GM18517 (cell line): ENCODE results near the gene RNASEL.
"Not testable (repeated sequence)": the region's sequence is repeated elsewhere in the genome, so short reads cannot be mapped to it uniquely, and the experiment has no call there.

Experiments used
- ATAC-seq: cut with Tn5 transposase; IDR thresholded peaks from one replicate; pipeline ENCODE4 v1.9.1; 2021; ENCODE audit warnings: mild to moderate bottlenecking, moderate library complexity; ENCODE audit not compliant: unreplicated experiment

RNASEL gene

DNA sequence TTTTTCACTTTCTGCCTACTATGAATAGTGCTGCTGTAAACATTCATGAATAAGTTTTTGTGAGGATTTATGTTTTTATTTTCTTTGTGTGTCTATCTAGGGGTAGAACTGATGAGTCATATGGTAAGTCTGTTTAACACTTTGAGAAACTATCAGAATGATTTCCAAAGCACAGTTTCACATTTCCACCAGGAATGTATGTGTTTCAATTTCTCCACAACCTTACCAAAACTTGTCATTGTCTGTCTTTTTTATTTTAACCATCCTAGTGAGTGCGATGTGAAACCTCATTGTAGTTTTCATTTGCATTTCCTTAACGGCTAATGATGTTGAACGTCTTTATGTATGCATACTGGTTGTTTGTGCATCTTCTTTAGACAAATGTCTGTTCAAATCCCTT, 23.5 kb downstream of the RNASEL start:
- ATAC-seq: no peak

DNA sequence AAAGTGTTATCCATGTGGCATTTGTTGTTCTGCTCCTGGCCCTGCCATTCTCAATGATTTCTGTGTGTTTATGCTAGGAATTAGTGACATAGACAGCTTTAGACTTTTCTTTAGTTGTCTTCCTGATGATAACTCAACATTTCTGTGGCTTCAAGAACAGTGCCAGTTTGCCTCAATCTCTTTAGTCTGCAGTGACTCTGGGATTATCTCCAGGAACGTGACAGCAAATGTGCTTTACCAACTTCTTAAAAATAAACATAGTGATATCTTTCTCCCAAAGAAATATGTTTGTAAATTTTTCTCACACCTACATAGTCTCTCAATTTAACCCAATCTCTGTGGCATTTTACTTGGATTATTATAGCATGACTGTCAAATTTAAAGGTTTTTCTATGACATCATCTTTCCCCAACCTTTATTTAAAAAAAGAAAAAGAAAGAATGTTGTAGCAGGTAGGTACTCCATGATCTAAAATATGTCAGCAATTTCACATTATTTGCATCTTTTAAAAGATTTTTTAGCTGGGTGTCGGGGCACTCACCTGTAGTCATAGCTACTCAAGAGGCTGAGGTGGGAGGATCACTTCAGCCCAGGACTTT, 24.6 kb downstream of the RNASEL start:
- no peak for ATAC-seq

DNA sequence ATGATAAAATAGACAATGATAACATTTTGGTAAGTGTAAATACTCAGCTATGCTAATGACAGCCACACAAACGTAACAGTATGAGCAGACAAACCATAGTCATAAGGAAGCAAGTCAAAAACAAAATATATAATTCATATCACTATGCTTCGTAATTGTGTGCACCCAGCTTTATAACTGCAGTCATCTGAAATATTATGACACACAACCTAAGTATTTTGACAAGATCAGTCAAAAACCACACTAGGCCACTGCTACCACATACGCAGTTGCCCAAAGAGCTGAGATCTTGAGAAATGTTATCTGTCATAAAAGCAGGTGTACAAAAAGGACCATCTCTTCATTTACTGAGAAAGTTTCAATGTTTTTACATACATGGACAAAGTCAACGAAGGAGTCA, 26.0 kb downstream of the RNASEL start:
- no peak for ATAC-seq

DNA sequence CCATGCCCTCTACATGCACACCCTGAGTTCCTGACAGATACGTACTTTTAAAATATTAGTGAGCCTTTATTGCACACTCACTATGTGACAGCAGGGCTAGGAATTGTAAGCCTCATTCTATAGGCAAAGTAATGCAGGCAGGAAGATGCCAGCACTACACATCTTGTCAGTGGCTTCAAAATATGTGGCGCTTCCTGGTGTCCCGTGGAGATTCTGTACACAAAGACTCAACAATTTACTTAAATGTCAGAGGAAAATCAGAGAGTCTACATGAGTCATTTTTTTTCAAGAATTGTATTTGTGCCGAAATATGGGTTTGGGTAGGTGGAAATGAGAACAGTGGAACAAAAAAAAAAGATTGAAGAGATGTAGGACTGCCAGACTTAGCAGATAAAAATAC, 27.6 kb downstream of the RNASEL start:
- ATAC-seq: no peak

DNA sequence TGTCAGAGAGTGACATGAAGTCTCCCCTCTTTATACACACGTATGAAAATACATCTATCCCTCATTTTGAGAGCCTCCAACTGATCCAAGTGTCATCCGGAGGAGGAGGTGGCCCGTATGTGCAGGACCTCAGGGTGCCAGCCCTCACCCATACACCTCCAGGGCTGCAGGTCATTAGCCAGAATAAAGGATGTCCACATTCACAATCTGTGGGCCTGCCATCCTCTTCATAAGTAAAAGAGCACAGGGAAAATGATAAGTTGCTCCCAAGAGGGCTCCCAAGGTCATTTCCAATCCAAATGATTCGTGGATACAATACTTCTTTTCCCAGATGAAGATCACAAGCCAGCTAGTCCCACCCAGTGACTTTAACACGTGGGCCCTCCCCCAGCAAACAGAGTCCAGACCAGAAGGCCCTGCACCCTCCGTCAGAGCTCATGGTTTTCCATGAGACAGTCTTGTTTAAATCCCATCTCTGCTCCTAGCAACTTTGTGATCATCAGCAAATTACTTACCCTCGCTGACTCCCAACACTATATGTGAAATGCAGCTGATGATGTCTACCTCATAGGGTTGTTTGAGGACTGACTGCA, 28.6 kb downstream of the RNASEL start:
- no peak for ATAC-seq

DNA sequence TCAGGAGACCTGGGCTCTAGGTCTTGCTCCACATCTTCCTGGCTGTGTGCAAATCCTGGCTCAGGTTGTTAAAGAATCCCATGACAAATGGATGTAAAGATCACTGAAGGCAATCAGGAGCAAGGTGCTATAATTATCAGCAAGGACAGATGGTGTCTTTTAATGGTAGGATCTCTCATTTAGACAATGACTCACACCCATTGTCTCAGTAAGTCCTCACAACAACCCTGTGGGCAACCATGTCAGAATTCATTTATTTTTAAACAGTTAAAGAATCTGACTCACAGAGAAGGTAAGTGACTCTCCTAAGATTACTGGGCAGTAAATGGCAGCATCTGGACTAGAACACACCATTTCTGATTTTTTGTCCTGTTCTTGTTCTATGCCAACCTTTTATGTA, 32.8 kb downstream of the RNASEL start:
- no peak for ATAC-seq

DNA sequence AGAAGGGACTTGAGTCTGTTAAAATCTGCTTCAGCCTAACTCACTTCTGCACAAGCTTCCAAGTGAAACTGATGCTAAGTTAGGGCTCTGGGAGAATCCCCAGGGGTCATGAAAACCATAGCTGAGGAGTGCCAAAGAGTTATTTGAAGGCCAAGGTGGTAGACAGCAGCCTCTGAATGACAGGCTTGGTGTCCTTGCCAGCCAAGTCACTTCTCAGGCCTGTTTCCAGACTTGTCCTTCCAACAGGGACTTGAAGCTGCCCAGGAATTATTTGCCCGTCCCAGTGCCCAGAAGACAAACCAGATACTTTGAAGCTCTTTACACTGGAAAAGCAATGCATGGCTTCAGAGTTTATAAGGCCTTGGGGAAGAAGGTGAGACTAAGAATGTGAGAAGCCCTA, 33.6 kb downstream of the RNASEL start:
- no peak for ATAC-seq

DNA sequence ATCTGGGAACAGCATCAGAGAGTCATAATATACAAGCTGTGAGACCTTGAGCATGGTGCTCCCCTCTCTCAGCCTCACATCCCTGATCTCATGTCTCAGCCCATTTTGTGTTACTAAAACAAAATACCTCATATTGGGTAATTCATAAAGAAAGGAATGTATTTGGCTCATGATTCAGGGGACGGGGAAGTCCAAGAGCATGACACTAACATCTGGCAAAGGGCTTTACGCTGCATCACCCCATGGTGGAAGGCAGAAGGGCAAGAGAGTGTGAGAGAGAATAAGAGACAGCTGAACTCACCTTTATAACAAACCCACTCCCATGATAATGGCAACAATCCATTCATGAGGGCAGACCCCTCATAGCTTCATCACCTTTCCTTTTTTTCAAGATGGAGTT, 36.5 kb downstream of the RNASEL start:
- no peak for ATAC-seq

DNA sequence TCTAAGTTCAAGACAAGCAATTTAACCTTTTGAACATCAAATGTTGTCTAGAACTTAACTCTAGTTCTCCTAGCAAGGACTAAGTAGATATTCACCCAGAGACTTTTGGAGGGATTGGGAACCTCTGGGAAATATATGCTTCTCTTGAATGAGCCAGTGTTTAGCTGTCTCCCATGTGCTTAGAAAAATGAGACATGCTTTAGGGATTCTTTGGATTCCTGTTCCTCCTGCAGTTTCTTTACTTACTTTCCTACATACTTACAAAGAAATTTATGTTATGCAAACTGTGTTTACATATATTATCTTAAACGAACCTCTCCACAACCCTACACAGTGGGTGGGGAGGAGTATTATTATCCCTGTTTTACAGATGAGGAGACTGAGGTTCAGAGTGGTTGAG, 39.2 kb downstream of the RNASEL start:
- ATAC-seq: no peak

DNA sequence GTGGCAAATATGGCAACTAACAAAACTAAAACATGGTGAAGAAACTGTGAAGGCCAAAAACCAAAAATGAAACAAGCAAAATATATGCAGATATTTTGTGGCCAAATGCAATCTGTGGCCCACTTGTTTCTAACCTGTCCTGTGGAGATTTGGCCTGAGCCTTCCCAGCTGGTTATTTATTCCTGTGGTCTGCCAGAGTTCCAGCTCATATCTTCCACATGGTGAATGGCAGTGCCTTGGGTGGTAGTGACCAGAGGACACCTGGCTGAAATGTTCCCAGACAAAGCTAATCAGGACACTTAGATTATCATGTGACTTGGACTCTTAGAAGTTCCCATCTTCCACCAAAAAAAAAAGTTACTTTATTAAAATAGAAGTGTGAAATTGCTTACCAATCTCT, 39.7 kb downstream of the RNASEL start:
- ATAC-seq: no peak

DNA sequence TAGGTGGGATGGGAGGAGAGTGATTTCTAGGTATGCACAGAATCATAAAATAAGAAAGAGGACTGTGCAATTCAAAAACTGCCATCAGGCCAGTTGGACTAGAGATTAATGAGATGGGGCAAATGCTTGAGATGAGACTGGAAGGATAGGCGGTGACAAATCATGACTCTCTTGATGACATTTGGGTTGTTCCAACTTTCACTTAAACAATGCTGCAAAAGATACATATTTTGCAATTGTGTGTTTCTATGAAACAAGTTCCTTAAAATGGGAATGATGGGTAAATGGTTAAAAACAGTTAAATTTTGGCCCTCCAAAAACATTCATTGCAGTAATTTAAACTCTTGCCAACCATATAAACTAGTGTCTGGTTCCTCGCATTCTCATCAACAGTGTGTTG, 55.2 kb downstream of the RNASEL start:
- no peak for ATAC-seq

DNA sequence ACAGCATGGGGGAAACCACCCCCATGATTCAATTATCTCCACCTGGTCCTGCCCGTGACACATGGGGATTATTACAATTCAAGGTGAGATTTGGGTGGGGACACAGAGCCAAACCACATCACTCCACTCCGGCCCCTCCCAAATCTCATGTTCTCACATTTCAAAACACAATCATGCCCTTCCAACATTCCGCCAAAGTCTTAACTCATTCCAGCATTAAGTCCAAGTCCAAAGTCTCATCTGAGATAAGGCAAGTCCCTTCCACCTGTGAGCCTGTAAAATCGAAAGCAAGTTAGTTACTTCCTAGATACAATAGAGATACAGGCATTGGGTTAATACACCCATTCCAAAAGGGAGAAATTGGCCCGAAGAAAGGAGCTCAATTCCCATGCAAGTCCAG, 60.9 kb downstream of the RNASEL start:
- ATAC-seq: not testable (repeated sequence)

DNA sequence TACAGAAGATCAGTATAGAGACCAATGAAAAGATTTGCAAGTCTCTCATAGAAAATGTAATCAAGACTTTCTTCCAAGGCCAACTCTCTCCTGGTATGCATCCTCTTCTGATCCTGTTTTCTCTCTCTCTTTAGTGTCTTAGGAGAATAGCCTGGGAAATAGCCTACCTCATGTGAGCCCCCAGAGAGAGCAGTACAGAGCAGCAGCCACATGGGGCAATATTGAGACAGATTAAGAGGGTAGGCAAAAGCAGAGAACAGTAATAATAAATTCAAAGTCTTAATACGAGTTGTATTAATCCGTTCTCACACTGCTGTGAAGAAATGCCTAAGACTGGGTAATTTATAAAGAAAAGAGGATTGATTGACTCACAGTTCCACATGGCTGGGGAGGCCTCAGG, 61.4 kb downstream of the RNASEL start:
- ATAC-seq: no peak

DNA sequence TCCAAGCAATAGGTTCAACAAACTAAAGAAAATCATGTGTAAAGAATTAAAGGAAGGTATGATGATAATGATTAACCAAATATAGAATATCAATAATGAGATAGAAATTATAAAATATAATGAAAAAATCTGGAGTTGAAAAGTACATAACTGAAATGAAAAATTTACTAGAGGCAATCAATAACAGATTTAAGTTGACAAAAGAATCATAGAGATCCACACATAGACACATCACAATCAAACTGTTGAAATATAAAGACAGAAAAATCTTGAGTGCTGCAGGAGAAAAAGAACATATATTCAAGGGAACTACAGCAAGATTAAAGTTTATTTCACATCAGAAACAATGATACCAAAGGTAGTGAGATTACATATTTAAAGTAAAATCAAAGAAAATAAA, 63.7 kb downstream of the RNASEL start:
- no peak for ATAC-seq
